ENCODE data around the gene ALX4.

GRCh38 chr11:44348114-44348513 is 38.2 kb upstream of the ALX4 start:
- no peak for TF ChIP-seq ZNF670 (tag by site-specific recombination; IDR thresholded peaks at IDR 0.05; ENCODE audit: low read depth)
- TF ChIP-seq, protein P1, sequence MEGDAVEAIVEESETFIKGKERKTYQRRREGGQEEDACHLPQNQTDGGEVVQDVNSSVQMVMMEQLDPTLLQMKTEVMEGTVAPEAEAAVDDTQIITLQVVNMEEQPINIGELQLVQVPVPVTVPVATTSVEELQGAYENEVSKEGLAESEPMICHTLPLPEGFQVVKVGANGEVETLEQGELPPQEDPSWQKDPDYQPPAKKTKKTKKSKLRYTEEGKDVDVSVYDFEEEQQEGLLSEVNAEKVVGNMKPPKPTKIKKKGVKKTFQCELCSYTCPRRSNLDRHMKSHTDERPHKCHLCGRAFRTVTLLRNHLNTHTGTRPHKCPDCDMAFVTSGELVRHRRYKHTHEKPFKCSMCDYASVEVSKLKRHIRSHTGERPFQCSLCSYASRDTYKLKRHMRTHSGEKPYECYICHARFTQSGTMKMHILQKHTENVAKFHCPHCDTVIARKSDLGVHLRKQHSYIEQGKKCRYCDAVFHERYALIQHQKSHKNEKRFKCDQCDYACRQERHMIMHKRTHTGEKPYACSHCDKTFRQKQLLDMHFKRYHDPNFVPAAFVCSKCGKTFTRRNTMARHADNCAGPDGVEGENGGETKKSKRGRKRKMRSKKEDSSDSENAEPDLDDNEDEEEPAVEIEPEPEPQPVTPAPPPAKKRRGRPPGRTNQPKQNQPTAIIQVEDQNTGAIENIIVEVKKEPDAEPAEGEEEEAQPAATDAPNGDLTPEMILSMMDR (tag by site-specific recombination; IDR thresholded peaks at IDR 0.05), result no peak
- TF ChIP-seq KLF16 (tag by site-specific recombination; IDR thresholded peaks at IDR 0.05), result no peak
- TF ChIP-seq ZBTB21 (tag by site-specific recombination; IDR thresholded peaks at IDR 0.05), result no peak
- no peak for TF ChIP-seq PBX3 (CRISPR knock-in tag; IDR thresholded peaks at IDR 0.05)
- no peak for TF ChIP-seq ZNF76 (tag by site-specific recombination; IDR thresholded peaks at IDR 0.05; ENCODE audit: borderline replicate concordance, low read depth)
- no peak for TF ChIP-seq SETDB1 (IDR thresholded peaks at IDR 0.05; ENCODE audit: insufficient read length, low read length)
- no peak for TF ChIP-seq ZNF600 (tag by site-specific recombination; IDR thresholded peaks at IDR 0.05)
- TF ChIP-seq, protein P2, sequence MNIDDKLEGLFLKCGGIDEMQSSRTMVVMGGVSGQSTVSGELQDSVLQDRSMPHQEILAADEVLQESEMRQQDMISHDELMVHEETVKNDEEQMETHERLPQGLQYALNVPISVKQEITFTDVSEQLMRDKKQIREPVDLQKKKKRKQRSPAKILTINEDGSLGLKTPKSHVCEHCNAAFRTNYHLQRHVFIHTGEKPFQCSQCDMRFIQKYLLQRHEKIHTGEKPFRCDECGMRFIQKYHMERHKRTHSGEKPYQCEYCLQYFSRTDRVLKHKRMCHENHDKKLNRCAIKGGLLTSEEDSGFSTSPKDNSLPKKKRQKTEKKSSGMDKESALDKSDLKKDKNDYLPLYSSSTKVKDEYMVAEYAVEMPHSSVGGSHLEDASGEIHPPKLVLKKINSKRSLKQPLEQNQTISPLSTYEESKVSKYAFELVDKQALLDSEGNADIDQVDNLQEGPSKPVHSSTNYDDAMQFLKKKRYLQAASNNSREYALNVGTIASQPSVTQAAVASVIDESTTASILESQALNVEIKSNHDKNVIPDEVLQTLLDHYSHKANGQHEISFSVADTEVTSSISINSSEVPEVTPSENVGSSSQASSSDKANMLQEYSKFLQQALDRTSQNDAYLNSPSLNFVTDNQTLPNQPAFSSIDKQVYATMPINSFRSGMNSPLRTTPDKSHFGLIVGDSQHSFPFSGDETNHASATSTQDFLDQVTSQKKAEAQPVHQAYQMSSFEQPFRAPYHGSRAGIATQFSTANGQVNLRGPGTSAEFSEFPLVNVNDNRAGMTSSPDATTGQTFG (tag by site-specific recombination; IDR thresholded peaks at IDR 0.05; ENCODE audit: borderline replicate concordance), result no peak
- TF ChIP-seq WT1 (tag by site-specific recombination; IDR thresholded peaks at IDR 0.05), result no peak
- TF ChIP-seq, protein P3, sequence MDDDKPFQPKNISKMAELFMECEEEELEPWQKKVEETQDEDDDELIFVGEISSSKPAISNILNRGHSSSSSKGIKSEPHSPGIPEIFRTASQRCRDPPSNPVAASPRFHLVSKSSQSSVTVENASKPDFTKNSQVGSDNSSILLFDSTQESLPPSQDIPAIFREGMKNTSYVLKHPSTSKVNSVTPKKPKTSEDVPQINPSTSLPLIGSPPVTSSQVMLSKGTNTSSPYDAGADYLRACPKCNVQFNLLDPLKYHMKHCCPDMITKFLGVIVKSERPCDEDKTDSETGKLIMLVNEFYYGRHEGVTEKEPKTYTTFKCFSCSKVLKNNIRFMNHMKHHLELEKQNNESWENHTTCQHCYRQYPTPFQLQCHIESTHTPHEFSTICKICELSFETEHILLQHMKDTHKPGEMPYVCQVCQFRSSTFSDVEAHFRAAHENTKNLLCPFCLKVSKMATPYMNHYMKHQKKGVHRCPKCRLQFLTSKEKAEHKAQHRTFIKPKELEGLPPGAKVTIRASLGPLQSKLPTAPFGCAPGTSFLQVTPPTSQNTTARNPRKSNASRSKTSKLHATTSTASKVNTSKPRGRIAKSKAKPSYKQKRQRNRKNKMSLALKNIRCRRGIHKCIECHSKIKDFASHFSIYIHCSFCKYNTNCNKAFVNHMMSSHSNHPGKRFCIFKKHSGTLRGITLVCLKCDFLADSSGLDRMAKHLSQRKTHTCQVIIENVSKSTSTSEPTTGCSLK (tag by site-specific recombination; IDR thresholded peaks at IDR 0.05), result no peak
- TF ChIP-seq ZBTB20 (tag by site-specific recombination; IDR thresholded peaks at IDR 0.05), result no peak
- TF ChIP-seq, protein P4, sequence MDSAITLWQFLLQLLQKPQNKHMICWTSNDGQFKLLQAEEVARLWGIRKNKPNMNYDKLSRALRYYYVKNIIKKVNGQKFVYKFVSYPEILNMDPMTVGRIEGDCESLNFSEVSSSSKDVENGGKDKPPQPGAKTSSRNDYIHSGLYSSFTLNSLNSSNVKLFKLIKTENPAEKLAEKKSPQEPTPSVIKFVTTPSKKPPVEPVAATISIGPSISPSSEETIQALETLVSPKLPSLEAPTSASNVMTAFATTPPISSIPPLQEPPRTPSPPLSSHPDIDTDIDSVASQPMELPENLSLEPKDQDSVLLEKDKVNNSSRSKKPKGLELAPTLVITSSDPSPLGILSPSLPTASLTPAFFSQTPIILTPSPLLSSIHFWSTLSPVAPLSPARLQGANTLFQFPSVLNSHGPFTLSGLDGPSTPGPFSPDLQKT (IDR thresholded peaks at IDR 0.05; ENCODE audit: borderline replicate concordance, low read depth, low read length), result no peak
- no peak for TF ChIP-seq ZNF404 (tag by site-specific recombination; IDR thresholded peaks at IDR 0.05)
